HG03457 (cell line): ENCODE results near the gene RPP30.

Experiments used
- ATAC-seq: cut with Tn5 transposase; IDR thresholded peaks from one replicate; pipeline ENCODE4 v1.9.1; 2021; ENCODE audit warnings: moderate number of reproducible peaks; ENCODE audit not compliant: unreplicated experiment

RPP30 gene

DNA sequence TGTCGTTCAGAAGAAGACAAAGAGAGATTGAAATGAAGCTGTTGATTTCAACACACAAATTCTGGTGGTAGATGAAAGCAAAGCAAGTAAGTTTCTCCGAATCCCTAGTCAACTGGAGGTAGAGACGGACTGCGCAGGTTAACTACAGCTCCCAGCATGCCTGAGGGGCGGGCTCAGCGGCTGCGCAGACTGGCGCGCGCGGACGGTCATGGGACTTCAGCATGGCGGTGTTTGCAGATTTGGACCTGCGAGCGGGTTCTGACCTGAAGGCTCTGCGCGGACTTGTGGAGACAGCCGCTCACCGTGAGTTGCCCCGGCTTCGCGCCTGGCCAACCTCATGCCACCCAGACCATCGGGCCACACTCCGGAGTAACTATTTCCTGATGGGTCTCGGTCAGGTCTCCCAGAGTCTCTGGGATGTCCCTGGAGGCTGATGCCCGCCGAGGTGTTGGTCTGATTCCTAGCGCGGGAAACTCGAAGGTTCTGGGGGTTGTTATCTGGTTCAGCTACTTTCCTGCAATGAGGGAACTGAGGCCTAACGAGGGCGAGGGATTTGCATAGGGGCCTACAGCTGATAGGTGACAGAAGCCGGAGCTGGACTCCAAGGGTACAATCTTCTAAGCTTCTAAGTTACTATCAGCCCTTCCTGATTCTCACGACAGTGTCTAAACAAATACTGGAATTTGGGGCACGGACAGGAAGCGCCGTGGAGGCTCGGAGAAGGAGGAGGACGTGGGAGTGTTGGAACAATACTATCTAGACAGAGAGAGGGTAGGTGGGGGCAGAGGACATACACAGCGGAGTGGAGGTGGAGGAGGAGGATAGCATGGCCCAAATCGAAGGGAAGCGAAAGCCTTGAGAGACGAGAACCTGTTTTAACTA, at the start of gene RPP30:
Gene RPP30, plus strand, starts transcription at position 209 of the 882 bp plus-strand sequence. Its CDS starts 13 bp downstream, at position 222.
- peak; percentile 94 for ATAC-seq

DNA sequence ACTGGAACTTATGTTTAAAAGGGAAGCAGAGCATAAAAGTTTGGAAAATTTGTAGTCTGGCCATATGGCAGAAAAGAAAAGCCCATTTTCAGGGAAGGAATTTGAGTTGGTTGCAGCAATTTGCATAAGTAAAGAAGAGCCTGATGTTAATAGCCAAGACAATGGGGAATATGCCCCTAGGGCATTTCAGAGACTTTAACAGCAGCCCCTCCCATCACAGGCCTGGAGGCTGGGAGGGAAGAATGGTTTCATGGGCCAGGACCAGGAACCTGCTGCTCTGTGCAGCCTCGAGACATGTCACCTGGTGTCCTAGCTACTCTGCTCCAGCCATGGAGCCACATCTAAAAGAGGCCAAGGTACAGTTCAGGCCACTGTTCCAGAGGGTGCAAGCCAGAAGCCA, 49.3 kb upstream of the RPP30 start:
- ATAC-seq, result no peak

DNA sequence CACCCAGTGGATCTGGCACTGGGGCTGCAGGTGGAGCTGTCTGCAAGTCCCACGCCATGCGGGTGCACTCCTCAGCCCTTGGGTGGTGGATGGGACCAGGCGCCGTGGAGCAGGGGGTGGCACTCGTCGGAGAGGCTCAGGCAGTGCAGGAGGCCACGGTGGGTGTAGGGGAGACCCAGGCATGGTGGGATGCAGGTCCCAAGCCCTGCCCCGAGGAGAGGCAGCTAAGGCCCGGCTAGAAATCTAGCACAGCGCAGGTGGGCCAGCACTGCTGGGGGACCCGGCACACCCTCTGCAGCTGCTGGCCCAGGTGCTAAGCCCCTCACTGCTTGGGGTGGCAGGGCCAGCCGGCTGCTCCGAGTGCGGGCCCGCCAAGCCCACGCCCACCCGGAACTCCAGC, 39.7 kb upstream of the RPP30 start:
- no peak for ATAC-seq

DNA sequence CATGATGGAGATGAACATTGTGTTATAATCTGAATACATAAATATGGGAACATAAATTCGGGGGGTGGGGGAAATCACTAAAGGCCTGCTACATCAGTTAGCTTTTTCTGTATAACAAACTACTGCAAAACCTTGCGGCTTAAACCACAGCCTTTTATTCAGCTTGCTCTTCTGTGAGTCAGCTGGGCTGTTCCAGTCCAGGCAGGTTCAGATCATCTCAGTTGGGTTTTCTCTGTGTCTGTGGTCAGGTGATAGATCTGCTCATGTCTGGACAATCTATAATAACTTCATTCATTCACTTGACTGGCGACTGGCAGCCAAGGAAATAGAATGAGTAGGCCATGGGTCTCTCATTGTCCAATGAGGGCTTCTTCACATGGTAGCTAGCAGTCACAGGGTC, 37.4 kb upstream of the RPP30 start:
- ATAC-seq, result no peak

DNA sequence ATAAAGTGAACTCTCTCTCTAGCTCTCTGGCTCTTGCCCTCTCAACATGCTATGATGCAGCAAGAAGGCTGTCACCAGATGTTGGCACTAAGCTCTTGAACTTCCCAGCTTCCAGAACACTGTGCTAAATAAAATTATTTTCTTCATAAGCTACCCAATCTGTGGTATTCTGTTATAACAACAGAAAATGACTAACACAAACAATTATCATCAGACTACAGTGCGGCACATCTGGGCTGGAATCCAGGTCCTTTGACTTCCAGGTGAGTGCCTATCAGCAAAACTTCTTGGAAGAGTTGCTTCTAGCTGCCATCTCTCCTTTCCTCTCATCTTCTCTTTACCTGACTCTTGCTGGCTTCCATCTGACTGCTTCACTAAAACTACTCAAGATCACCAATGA, 34.3 kb upstream of the RPP30 start:
- no peak for ATAC-seq

DNA sequence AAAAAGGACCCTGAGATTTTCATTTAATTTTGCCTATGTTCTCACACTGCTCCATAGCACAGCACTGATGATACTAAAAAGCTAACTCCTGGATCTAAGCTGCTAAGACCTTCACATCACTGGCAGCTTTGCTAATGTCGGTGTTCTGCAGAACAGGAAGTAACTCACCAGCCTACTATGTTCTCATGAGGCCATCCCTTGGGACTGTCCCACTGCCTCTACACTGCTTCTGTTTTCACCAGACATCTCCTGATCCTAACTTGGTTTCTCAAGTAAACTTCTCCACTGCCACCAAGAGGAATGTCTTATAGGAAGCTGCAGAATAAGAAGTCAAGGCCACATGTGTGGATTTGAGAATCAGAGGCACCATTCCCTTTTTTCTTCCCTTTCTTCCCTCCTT, 29.0 kb upstream of the RPP30 start:
- ATAC-seq, result no peak

DNA sequence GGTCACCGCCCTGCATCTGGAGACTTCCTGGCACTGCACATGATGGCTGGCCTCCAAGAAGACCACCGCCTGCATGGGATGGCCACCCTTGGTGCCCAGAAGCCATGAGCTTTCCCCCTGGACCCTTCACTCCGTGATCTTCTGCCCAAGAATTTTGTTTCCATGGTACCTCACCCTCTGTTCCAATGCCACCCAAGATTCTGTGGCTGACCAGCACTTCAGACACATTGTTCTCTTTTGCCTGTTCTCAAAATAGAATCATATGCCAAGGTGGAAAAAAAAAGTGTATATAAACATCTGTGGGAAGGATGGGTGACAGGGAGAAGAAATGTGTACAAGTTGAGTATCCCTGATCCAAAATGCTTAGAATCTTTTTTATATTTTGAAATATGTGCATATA, 26.0 kb upstream of the RPP30 start:
- ATAC-seq, result no peak

DNA sequence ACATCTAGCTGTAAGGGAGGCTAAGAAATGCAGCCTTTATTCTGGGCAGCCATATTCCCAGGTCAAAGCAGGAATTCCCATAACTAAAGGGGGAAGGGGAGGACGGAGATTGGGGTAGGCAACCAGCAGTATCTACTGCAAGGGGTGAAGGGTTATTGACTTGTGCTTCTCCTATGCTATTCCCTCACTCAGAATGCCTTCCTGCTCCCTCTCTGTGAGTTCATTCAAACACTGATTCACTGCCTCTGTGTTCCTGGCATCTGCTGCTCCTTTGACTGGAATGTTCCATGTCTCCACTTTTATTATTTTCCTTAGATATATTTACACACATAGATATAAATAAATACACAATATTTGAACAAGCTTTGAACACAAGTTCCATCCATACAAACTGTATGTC, 25.0 kb upstream of the RPP30 start:
- no peak for ATAC-seq

DNA sequence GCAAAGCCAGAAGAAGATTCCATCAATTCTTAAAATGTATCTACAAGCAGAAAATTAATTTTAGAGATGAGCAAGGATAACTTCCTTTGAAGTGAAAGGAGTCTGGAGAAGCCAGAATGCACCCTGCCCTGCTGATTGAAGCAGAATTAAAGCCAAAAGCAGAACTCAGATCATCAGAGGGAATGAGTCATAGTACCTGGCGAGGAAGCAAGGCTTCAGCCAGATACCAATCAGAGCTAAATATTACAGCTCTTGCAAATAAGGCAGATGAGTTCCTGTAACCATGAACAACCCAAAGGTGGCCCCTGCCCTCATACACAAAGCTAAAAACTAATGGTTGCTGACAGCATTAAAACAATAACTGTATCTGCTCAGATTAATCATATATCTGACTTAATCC, 24.3 kb upstream of the RPP30 start:
- ATAC-seq, result no peak

DNA sequence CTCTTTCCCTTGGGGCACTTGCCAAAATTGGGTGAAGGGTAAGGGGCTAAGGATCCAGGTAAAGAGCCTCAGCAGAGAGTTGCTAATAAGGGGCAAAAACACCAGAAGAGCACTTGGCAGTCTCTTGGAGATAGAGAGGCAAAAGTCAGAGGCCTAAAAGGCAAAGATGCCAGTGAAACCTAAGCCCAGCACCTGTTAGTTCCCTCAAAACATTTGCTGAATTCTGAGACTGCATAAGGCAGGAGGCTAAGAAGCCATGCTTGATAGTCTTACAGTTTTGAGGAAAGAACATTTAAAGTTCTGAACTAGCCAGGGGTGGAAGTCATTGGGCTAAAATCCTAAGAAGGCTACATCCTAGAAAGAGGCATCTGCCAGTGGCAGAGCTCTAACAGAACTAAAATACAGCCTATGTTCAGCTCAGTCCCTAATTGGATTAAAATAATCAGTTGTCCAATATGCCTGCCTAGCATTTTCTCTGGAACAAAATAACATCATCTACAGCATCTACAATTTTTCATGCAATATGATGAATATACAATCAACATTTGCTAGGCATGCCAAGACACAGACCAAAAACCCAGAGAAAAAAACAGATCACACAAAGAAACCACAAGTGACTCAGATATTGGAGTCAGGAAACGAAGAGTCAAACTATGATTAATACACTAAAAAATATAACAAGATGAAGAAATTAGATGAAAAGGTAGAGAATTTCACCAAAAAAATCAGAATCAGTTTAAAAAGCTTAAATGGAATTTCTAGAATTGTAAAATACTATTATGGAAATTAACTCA, 21.6 kb upstream of the RPP30 start:
- no peak for ATAC-seq

DNA sequence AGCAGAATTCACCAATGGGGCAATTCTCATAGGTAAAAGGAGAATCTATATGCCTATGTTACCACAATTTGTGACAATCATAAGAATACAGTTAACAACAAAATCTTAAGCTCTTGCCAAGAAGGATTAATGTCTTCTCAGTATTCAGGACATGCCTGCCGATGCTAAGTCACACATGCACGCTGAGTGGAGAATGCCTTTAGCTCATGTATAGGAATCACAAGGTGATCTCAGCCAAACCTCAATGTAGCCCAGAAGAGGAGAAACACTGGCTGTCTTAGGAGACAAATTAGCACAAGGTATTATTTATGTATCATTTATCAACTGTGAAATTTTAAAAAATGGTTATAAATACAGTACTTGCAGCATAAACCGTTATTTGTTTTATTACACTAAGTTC, 16.6 kb upstream of the RPP30 start:
- no peak for ATAC-seq

DNA sequence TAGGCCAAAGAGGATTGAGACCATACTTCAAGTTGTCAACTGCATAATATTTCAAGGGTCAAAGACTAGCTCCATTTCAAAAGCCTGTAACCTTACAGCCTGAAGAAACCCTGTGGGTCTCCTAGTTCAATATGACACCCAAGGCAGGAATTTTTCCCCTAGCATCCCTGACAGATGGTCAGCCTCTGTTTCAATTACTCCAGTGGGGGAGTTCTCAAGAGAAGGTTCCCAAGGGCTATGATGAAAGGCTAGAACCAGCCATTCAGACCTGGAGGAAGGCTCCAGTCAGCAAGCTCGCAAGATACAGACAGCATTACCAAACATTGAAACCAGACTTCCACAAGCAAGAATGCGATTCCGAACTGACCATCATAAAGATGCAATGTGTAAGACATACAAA, 15.5 kb upstream of the RPP30 start:
- no peak for ATAC-seq

DNA sequence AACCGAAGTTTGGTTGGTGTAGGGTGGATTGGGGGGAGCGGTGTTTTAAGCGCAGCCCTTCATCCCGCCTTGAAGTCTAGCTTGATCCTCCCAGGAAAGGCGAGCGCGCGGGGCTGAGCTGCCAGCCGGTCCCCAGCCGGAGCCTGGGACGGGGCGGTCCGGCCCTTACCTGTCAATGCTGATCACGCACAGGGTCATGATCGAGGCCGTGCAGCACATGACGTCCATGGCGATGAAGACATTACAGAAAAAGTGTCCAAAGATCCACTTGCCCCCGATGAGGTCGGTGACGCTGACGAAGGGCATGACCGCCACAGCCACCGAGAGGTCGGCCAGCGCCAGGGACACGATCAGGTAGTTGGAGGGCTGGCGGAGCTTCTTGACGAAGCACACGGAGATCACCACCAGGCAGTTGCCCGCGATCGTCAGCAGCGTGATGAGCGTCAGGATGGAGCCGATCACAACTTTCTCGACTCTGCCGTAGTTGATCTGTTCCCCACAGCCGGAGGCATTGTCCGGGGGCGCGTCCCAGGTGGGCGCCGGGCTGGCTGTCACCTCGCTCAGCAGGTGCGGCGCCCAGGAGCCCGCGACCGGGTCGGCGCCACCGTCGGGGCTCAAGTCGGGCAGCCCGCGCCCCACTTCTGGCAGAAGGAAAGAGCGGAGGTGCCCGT, 14.7 kb upstream of the RPP30 start:
- ATAC-seq, result no peak

DNA sequence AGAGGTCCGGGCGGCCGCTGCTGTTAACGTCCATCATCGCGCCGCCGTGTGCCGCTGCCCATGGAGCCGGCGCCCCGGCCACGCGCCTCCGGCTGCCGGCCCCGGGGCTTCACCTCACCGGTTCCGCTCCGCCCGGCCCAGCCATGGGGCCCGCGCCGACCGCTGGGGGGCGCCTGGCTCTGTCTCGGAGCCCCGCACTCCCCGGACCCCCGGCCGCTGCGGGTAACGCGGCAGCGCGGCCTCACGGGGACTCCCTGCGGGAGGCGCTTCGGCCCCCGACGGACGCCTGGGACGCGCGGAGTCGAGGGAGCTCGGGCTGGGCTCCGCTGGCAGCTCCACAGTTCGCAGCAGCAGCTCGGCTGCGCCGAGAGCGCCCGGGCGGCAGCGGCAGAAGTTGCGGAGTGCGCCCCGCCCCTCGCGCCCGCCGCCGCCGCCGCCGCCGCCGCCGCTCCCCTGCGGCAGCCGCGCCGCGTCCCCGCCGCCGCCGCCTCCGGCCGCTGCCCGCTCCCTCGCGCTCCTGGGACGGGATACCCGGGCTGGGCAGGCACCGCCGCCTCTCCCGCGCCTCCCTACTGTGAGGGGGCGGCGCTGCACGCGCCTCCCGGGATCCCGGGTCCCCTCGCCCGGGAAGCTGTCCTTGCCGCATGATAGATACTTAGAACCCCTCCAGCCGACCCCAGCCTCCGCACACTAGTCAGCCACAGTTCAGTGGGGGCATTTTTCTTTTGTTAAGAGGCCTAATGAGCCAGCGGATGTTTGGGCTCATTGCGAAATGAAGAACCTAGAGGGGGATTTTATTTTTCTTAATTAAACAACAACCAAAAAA, 13.9 kb upstream of the RPP30 start, which contains the start of gene HTR7:
Gene HTR7, minus strand, starts transcription at position 405 of the 826 bp plus-strand sequence. Its CDS starts 368 bp downstream, at position 37.
- ATAC-seq, result peak; percentile 57

DNA sequence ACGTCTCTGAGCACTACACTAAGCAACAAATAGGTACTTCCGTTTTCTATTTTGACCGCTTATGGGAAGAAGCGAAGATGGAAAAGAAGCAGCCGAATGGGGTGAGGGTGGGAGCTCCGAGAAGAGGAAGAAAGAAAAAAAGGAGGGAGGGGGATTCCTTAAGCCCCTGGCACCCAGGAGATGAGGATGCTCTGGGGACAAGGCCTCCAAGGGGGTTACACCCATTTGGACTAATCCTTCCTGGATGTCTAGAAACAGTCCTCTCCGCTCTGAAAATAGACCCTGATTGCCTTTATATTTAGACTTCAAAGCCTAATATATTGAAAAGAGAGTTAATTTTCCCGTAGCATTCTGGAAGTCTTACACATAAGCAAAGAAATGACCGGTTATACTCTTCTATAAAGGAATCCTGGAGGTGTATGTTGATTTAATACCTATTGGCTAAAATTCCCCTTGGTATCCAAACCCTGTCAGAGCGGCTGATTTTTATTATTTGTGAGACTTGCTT, 13.3 kb upstream of the RPP30 start:
- no peak for ATAC-seq

DNA sequence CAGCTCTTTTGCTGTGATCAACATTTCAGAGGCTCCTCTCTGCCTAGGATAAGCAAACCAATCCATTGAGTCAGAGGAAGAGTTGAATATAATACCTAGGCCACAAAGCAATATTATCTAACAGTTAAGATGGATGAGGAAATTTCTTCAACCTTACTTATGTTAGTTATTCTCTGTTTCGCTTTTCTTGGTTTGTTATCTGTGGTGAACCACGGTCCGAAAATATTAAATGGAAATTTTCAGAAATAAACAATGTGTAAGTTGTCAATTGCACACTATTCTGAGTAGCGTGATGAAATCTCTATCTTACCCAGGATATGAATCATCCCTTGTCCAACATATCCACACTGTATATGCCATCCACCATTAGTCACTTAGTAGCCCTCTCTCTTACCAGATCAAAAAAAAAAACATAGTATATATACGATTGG, 12.4 kb upstream of the RPP30 start:
- no peak for ATAC-seq

DNA sequence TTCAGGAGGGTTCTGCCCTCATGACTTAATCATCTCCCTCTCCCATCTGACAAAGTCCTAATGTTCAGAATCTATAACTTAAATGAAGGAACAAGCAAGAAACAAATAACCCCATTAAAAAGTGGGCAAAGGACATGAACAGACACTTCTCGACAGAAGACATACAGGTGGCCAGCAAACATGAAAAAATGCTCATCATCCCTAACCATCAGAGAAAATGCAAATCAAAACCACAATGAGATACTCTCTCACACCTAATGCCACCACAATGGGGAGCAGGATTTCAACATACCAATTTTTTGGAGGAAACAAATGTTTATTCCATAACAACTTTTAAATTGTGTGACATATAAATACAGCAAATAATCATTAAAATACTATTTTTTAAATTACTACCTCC, 11.0 kb upstream of the RPP30 start:
- no peak for ATAC-seq

DNA sequence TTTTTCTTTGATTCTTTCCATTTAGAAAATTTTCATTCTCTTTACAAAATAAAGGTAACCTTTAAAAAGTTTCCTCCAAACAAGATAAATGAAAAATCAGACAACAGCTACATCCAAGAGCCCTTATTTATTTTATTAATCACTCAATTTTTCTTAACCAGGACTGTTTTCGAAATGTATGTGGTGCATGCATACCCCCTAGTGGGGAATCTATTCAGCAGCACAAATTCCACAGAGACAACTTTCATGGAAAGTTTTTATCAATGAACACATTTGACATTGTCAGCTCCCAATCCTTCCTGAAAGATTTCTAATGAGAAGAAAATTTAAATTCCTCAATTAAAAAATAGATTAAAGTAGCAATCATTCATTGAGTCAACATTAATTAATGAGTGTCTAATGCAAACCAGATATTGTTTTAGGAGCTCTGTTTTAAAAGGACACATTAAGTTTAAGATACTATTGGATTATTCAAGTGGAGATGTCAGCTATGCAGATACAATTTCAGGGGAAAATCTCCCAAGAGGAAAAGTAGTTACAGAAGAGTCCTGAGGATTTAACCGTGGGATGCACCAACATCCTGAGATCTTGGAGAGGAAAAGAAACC, 8.8 kb upstream of the RPP30 start:
- ATAC-seq, result no peak

DNA sequence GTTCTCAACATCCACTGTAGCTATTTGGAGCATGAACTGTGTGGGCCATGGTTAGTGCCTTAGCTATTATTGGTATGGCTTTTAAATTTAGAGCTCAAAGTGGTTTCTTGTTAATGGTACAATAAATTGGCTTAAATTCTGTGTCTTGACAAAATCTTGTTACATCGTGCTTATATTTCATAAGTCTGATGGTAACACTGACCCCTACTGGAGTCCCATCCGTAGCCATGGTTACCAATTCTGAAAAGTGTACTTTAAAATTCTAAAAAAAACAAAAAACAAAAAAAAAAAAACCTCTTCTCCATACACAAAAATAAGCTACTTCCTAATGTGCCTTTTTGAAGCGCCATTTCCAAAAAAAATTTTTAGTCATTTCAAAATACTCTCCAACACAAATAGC, 6.4 kb upstream of the RPP30 start:
- ATAC-seq, result no peak

DNA sequence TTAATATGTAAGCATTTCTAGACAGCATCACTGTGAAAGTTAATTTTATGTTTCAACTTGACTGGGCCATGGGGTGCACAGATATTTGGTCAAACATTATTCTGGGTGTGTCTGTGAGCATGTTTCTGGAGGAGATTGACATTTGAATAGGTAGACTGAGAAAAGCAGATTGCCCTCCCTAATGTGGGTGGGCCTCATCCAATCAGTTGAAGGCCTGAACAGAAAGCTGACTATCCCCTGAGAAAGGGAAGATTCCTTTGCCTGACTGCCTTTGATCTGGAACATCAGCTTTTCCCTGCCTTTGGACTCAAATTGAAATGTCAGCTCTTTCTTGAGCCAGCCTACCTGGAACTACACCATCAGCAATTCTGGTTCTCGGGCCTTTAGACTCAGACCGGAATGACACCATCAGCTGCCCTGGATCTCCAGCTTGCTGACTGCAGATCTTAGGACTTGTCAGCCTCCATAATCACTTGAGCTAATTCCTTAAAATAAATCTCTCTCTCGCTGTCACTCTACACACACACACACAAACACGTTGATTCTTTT, 5.7 kb upstream of the RPP30 start:
- no peak for ATAC-seq
